GM12878 (cell line): ENCODE data around the gene NHSL1. TPM values are rescaled to one million over a fixed set of nuclear protein-coding genes. Genes with fewer than 3 reads are reported as not detected.

Experiments used
- BCL3 ChIP-seq: IDR thresholded peaks from 2 replicates; pipeline ENCODE4 v1.6.1; 2011; ENCODE audit warnings: borderline replicate concordance, low read depth, mild to moderate bottlenecking, moderate library complexity, low read length; ENCODE audit not compliant: insufficient read depth, poor library complexity, severe bottlenecking
- CBX3 ChIP-seq: fragments of 200-600 bp; sonication (generic); IDR thresholded peaks from 2 replicates; pipeline ENCODE4 v1.6.1; 2016; ENCODE audit warnings: low read depth, borderline replicate concordance
- DPF2 ChIP-seq: fragments of 450-650 bp; IDR thresholded peaks from 2 replicates; pipeline ENCODE4 v1.6.1; 2017; ENCODE audit warnings: mild to moderate bottlenecking
- ESRRA ChIP-seq: IDR thresholded peaks from 2 replicates; pipeline ENCODE4 v1.6.1; 2012; ENCODE audit warnings: mild to moderate bottlenecking, low read length, improper control_type of control experiment
- FOS ChIP-seq: IDR thresholded peaks from 3 replicates; pipeline ENCODE4 v1.6.1; 2011; ENCODE audit warnings: borderline replicate concordance; ENCODE audit not compliant: insufficient read length; ENCODE audit errors: extremely low read depth
- GABPA ChIP-seq: IDR thresholded peaks from 2 replicates; pipeline ENCODE4 v1.6.1; 2014; ENCODE audit warnings: antibody characterized with exemption, low read depth, mild to moderate bottlenecking, inconsistent platforms
- GATAD2B ChIP-seq: fragments of 450-650 bp; conservative IDR thresholded peaks from 2 replicates; pipeline ENCODE4 v1.6.1; 2017; ENCODE audit warnings: low read depth, mild to moderate bottlenecking, moderate library complexity
- HCFC1 ChIP-seq: fragments of 150-350 bp; IDR thresholded peaks from 2 replicates; pipeline ENCODE4 v1.6.1; 2014; ENCODE audit warnings: low read length
- JUNB ChIP-seq: IDR thresholded peaks from 2 replicates; pipeline ENCODE4 v1.6.1; 2016; ENCODE audit warnings: antibody characterized with exemption, mild to moderate bottlenecking
- JUND ChIP-seq: IDR thresholded peaks from 2 replicates; pipeline ENCODE4 v1.6.1; 2012; ENCODE audit warnings: low read depth, mild to moderate bottlenecking, low read length, improper control_type of control experiment, moderate library complexity
- MTA2 ChIP-seq: fragments of 450-650 bp; IDR thresholded peaks from 2 replicates; pipeline ENCODE4 v1.6.1; 2016; ENCODE audit warnings: low read depth, mild to moderate bottlenecking, moderate library complexity
- RELA ChIP-seq: fragments of 450-650 bp; IDR thresholded peaks from 2 replicates; pipeline ENCODE4 v1.8.0; 2014; ENCODE audit warnings: borderline replicate concordance; ENCODE audit not compliant: partially characterized antibody
- SIN3A ChIP-seq: IDR thresholded peaks from 2 replicates; pipeline ENCODE4 v1.6.1; 2012; ENCODE audit warnings: low read depth, low read length, improper control_type of control experiment
- STAT3 ChIP-seq: IDR thresholded peaks from 2 replicates; pipeline ENCODE4 v1.6.1; 2011; ENCODE audit warnings: low read depth, low read length, improper control_type of control experiment
- USF1 ChIP-seq: IDR thresholded peaks from 2 replicates; pipeline ENCODE4 v1.6.1; 2011; ENCODE audit warnings: borderline replicate concordance, low read depth, mild to moderate bottlenecking, moderate library complexity, mixed read lengths, low read length; ENCODE audit not compliant: insufficient read depth; ENCODE audit errors: extremely low read length
- ZBED1 ChIP-seq: IDR thresholded peaks from 2 replicates; pipeline ENCODE4 v1.6.1; 2016; ENCODE audit warnings: borderline replicate concordance
- ZNF274 ChIP-seq: IDR thresholded peaks from one replicate; pipeline ENCODE4 v1.8.0; 2011; ENCODE audit not compliant: insufficient read length, insufficient read depth
- polyA plus RNA-seq, 11 experiments: library from polyadenylated mRNA; depleted of rRNA in 4 of 11; unstranded in 6 of 11; stranded (reverse) in 5 of 11; fragments of >200 nt; fragmentation: Nextera tagmentation in 4 of 11; fragmentation: Illumina TruSeq in 1 of 11; extraction: Ambion mirVana in 4 of 11; extraction: Trizol in 1 of 11; gene quantifications; 1 replicate in 1 of 11; 2 replicates in 10 of 11; pipeline versions ENCODE4 v1.2.1 to v1.2.3, GENCODE V29; 2011 to 2016; ENCODE audit warnings: inconsistent platforms in 2 of 11, missing spikeins in 2 of 11, low read depth in 1 of 11
- total RNA-seq, 4 experiments: library from RNA; depleted of rRNA in 3 of 4; stranded (reverse); fragments of >200 nt in 3 of 4; fragmentation: Illumina TruSeq in 1 of 4; extraction: Trizol in 1 of 4; gene quantifications; 2 replicates each; pipeline versions ENCODE4 v1.2.1 to v1.2.3, GENCODE V29; 2013 to 2021
- TF ChIP-seq, protein P1 (sequence below): IDR thresholded peaks from 2 replicates; pipeline ENCODE4 v1.6.1; 2012; ENCODE audit warnings: low read length, inconsistent platforms
- TF ChIP-seq, protein P2 (sequence below): IDR thresholded peaks from 2 replicates; pipeline ENCODE4 v1.6.1; 2011; ENCODE audit warnings: low read depth, mild to moderate bottlenecking, low read length, moderate library complexity, borderline replicate concordance; ENCODE audit errors: extremely low read depth
- TF ChIP-seq, protein P3 (sequence below): fragments of 450-650 bp; formaldehyde crosslinking; IDR thresholded peaks from 2 replicates; pipeline ENCODE4 v1.5.0; 2022; ENCODE audit warnings: mild to moderate bottlenecking, missing genetic modification characterization

NHSL1 gene
- total and polyA plus RNA-seq, 10 of the 15 experiments (the other 5 are each of a cell fraction or from before 2014, with no cell fraction given): 0.26 to 14.1 (median 0.90) TPM

- TF ChIP-seq BCL3 (no peak), MTA2 (peak; percentile 98), FOS (no peak), GATAD2B (peak; percentile 77), RELA (no peak), SIN3A (no peak), JUND (no peak), CBX3 (no peak), HCFC1 (no peak), GABPA (no peak), ZNF274 (no peak), ZBED1 (no peak), DPF2 (peak; percentile 92; the same call in 1 of the 2 replicates), JUNB (0 out of 2 replicates have a peak, but pooled peaks have one; percentile 23), STAT3 (no peak; the same call in 1 of the 2 replicates), ESRRA (no peak), USF1 (no peak)
- TF ChIP-seq, protein P1, sequence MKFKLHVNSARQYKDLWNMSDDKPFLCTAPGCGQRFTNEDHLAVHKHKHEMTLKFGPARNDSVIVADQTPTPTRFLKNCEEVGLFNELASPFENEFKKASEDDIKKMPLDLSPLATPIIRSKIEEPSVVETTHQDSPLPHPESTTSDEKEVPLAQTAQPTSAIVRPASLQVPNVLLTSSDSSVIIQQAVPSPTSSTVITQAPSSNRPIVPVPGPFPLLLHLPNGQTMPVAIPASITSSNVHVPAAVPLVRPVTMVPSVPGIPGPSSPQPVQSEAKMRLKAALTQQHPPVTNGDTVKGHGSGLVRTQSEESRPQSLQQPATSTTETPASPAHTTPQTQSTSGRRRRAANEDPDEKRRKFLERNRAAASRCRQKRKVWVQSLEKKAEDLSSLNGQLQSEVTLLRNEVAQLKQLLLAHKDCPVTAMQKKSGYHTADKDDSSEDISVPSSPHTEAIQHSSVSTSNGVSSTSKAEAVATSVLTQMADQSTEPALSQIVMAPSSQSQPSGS: peak; percentile 61
- TF ChIP-seq, protein P2, sequence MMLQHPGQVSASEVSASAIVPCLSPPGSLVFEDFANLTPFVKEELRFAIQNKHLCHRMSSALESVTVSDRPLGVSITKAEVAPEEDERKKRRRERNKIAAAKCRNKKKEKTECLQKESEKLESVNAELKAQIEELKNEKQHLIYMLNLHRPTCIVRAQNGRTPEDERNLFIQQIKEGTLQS: no peak
- TF ChIP-seq, protein P3, sequence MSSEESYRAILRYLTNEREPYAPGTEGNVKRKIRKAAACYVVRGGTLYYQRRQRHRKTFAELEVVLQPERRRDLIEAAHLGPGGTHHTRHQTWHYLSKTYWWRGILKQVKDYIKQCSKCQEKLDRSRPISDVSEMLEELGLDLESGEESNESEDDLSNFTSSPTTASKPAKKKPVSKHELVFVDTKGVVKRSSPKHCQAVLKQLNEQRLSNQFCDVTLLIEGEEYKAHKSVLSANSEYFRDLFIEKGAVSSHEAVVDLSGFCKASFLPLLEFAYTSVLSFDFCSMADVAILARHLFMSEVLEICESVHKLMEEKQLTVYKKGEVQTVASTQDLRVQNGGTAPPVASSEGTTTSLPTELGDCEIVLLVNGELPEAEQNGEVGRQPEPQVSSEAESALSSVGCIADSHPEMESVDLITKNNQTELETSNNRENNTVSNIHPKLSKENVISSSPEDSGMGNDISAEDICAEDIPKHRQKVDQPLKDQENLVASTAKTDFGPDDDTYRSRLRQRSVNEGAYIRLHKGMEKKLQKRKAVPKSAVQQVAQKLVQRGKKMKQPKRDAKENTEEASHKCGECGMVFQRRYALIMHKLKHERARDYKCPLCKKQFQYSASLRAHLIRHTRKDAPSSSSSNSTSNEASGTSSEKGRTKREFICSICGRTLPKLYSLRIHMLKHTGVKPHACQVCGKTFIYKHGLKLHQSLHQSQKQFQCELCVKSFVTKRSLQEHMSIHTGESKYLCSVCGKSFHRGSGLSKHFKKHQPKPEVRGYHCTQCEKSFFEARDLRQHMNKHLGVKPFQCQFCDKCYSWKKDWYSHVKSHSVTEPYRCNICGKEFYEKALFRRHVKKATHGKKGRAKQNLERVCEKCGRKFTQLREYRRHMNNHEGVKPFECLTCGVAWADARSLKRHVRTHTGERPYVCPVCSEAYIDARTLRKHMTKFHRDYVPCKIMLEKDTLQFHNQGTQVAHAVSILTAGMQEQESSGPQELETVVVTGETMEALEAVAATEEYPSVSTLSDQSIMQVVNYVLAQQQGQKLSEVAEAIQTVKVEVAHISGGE: no peak
Measured at GRCh38 chr6:138455746-138456400, 43.4 kb downstream of the NHSL1 start (continued).
